Astrocyte (in vitro differentiated cells and primary cell): Measurements from ENCODE around the gene RPL10A.

Source experiments
- CTCF ChIP-seq: IDR thresholded peaks from 2 replicates; pipeline ENCODE4 v1.5.1; 2011; ENCODE audit warnings: low read depth, mild to moderate bottlenecking, inconsistent platforms, low read length, moderate library complexity; ENCODE audit not compliant: insufficient read depth
- EZH2 ChIP-seq: IDR thresholded peaks from 2 replicates; pipeline ENCODE4 v1.6.1; 2012; ENCODE audit warnings: mild to moderate bottlenecking, low read length, inconsistent platforms; ENCODE audit not compliant: insufficient read depth

GRCh38 chr6:35486005-35486925, 18.1 kb downstream of the RPL10A start:
- TF ChIP-seq EZH2 (no peak), CTCF (no peak)
